Liver (tissue), 9 donors: ENCODE data around the gene DNAJC4. TPM values are rescaled to one million over a fixed set of nuclear protein-coding genes. Genes with fewer than 3 reads are reported as not detected.
A peak's percentile ranks its signal among the peaks of the same experiment; 100 is the strongest.

Experiments
- DNase-seq: peaks from one replicate; pipeline ENCODE4 v3.0.0-alpha.2; 2017; ENCODE audit warnings: low spot score
- H3K27ac ChIP-seq, 2 donors: one replicate each; pipeline ENCODE4 v1.7.0; 2013; ENCODE audit warnings: inconsistent platforms in 2 of 2, low read length in 2 of 2, control low read depth in 1 of 2, low read depth in 1 of 2, mild to moderate bottlenecking in 1 of 2
- H3K27me3 ChIP-seq, 4 donors: one replicate each; pipeline versions ENCODE4 v1.6.1 to v1.7.0; 2013; ENCODE audit warnings: low read length in 3 of 4, inconsistent platforms in 1 of 4, mild to moderate bottlenecking in 1 of 4, moderate library complexity in 1 of 4; ENCODE audit not compliant: control insufficient read depth in 4 of 4, insufficient read depth in 4 of 4
- H3K36me3 ChIP-seq, 4 donors: one replicate each; pipeline versions ENCODE4 v1.6.1 to v1.7.0; 2013; ENCODE audit warnings: low read length in 3 of 4, mild to moderate bottlenecking in 3 of 4, low read depth in 1 of 4, moderate library complexity in 1 of 4; ENCODE audit not compliant: control insufficient read depth in 4 of 4, insufficient read depth in 3 of 4
- H3K4me1 ChIP-seq, 4 donors: one replicate each; pipeline versions ENCODE4 v1.6.1 to v1.7.0; 2013; ENCODE audit warnings: low read length in 3 of 4, mild to moderate bottlenecking in 3 of 4, moderate library complexity in 1 of 4; ENCODE audit not compliant: control insufficient read depth in 4 of 4, insufficient read depth in 4 of 4
- H3K4me3 ChIP-seq, 3 donors: one replicate each; pipeline versions ENCODE4 v1.6.1 to v1.7.0; 2013; ENCODE audit warnings: low read length in 3 of 3, control low read depth in 1 of 3, low read depth in 1 of 3, mild to moderate bottlenecking in 1 of 3
- H3K9ac ChIP-seq, 2 donors: one replicate each; pipeline ENCODE4 v1.7.0; 2013; ENCODE audit warnings: low read length in 2 of 2, mild to moderate bottlenecking in 2 of 2, moderate library complexity in 2 of 2, control low read depth in 1 of 2, low read depth in 1 of 2
- H3K9me3 ChIP-seq, 4 donors: one replicate each; pipeline versions ENCODE4 v1.6.1 to v1.7.0; 2013; ENCODE audit warnings: low read length in 3 of 4; ENCODE audit not compliant: control insufficient read depth in 4 of 4
- EGR1 ChIP-seq, 2 donors: IDR thresholded peaks; 2 replicates each; pipeline ENCODE4 v1.6.1; 2016 to 2018; ENCODE audit warnings: antibody characterized with exemption in 2 of 2, low read depth in 2 of 2
- FOXA1 ChIP-seq: IDR thresholded peaks from 2 replicates; pipeline ENCODE4 v1.6.1; 2016; ENCODE audit warnings: antibody characterized with exemption
- FOXA2 ChIP-seq: IDR thresholded peaks from 2 replicates; pipeline ENCODE4 v1.6.1; 2016; ENCODE audit warnings: antibody characterized with exemption
- GABPA ChIP-seq, 2 donors: IDR thresholded peaks in 1 of 2; conservative IDR thresholded peaks in 1 of 2; 2 replicates each; pipeline ENCODE4 v1.6.1; 2016; ENCODE audit warnings: antibody characterized with exemption in 2 of 2, mild to moderate bottlenecking in 1 of 2, moderate library complexity in 1 of 2
- HNF4G ChIP-seq: IDR thresholded peaks from 2 replicates; pipeline ENCODE4 v1.6.1; 2016; ENCODE audit warnings: antibody characterized with exemption
- MAX ChIP-seq: IDR thresholded peaks from 2 replicates; pipeline ENCODE4 v1.6.1; 2016; ENCODE audit warnings: antibody characterized with exemption
- NR2F2 ChIP-seq: IDR thresholded peaks from 2 replicates; pipeline ENCODE4 v1.6.1; 2016; ENCODE audit warnings: antibody characterized with exemption
- RAD21 ChIP-seq, 2 donors: IDR thresholded peaks; 2 replicates each; pipeline ENCODE4 v1.6.1; 2016; ENCODE audit warnings: antibody characterized with exemption in 2 of 2, mild to moderate bottlenecking in 2 of 2
- RXRA ChIP-seq, 2 donors: IDR thresholded peaks; 2 replicates each; pipeline ENCODE4 v1.6.1; 2017 to 2018; ENCODE audit warnings: antibody characterized with exemption in 2 of 2, mild to moderate bottlenecking in 1 of 2
- SP1 ChIP-seq: IDR thresholded peaks from 2 replicates; pipeline ENCODE4 v1.6.1; 2018; ENCODE audit warnings: antibody characterized with exemption, mild to moderate bottlenecking
- TAF1 ChIP-seq: conservative IDR thresholded peaks from 2 replicates; pipeline ENCODE4 v1.6.1; 2016; ENCODE audit warnings: antibody characterized with exemption, mild to moderate bottlenecking
- YY1 ChIP-seq: IDR thresholded peaks from 2 replicates; pipeline ENCODE4 v1.6.1; 2016; ENCODE audit warnings: antibody characterized with exemption, mild to moderate bottlenecking
- WGBS: extraction: QIAGEN DNeasy Blood & Tissue Kit; methylation state at CpG from one replicate; pipeline ENCODE4 v1.1.7; 2013; 5-methylcytosine and 5-hydroxymethylcytosine counted together
- polyA plus RNA-seq, 2 donors: library from polyadenylated mRNA; stranded (reverse) in 1 of 2; unstranded in 1 of 2; fragments of 200-250 nt in 1 of 2; fragments of >200 nt in 1 of 2; fragmentation: Nextera tagmentation in 1 of 2; extraction: Ambion mirVana in 1 of 2; gene quantifications; one replicate each; pipeline versions ENCODE4 v1.2.1 to v1.2.3, GENCODE V29; 2013 to 2015
- total RNA-seq, 2 donors: library from RNA; depleted of rRNA; stranded (reverse); fragments of >200 nt; gene quantifications; one replicate each; pipeline ENCODE4 v1.2.3, GENCODE V29; 2014
- TF ChIP-seq, protein P1 (sequence below): fragments of 150-350 bp; IDR thresholded peaks from 2 replicates; pipeline ENCODE4 v1.5.1; 2017; ENCODE audit warnings: improper control_type of control experiment, low read depth, low read length; ENCODE audit not compliant: missing input control
- TF ChIP-seq, protein P2 (sequence below): IDR thresholded peaks from 2 replicates; pipeline ENCODE4 v1.6.1; 2016; ENCODE audit warnings: antibody characterized with exemption
- donor health status: healthy.
- donor health status: healthy.
- donor health status: healthy.
- donor health status: healthy.
- donor health status: healthy.

Gene DNAJC4
- total and polyA plus RNA-seq, 4 donors: 8.5 to 25.9 (median 23.5) TPM

- H3K9me3 ChIP-seq: no peaks in the 10 kb centered on the region
- H3K4me3 ChIP-seq: peak overlapping the region in 1 of 3 donors; percentile 69
- WGBS: 49% methylated on average over 23 of the region's 23 CpGs
- peak overlapping the region in 1 of 2 donors; percentile 77 for H3K9ac ChIP-seq
- H3K27me3 ChIP-seq: no peaks in the 10 kb centered on the region
- H3K4me1 ChIP-seq: peaks cover 9 to 33% (median 27%) of the 10 kb centered on the region in 4 donors
- TF ChIP-seq MAX (no peak), EGR1 (IDR thresholded peaks at IDR 0.05; ENCODE audit: low read depth in 2 of 2) (no peak), FOXA1 (no peak), YY1 (no peak), RAD21 (IDR thresholded peaks at IDR 0.05) (no peak), TAF1 (no peak), GABPA (IDR thresholded peaks at IDR 0.05 in 1 of 2, conservative IDR thresholded peaks at IDR 0.05 in 1 of 2) (no peak), HNF4G (no peak), FOXA2 (no peak), SP1 (peak; percentile 17), RXRA (IDR thresholded peaks at IDR 0.05) (peak in 1 of 2 donors; percentile 26), NR2F2 (peak; percentile 27)
- TF ChIP-seq, protein P1, sequence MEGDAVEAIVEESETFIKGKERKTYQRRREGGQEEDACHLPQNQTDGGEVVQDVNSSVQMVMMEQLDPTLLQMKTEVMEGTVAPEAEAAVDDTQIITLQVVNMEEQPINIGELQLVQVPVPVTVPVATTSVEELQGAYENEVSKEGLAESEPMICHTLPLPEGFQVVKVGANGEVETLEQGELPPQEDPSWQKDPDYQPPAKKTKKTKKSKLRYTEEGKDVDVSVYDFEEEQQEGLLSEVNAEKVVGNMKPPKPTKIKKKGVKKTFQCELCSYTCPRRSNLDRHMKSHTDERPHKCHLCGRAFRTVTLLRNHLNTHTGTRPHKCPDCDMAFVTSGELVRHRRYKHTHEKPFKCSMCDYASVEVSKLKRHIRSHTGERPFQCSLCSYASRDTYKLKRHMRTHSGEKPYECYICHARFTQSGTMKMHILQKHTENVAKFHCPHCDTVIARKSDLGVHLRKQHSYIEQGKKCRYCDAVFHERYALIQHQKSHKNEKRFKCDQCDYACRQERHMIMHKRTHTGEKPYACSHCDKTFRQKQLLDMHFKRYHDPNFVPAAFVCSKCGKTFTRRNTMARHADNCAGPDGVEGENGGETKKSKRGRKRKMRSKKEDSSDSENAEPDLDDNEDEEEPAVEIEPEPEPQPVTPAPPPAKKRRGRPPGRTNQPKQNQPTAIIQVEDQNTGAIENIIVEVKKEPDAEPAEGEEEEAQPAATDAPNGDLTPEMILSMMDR: no peak
- TF ChIP-seq, protein P2, sequence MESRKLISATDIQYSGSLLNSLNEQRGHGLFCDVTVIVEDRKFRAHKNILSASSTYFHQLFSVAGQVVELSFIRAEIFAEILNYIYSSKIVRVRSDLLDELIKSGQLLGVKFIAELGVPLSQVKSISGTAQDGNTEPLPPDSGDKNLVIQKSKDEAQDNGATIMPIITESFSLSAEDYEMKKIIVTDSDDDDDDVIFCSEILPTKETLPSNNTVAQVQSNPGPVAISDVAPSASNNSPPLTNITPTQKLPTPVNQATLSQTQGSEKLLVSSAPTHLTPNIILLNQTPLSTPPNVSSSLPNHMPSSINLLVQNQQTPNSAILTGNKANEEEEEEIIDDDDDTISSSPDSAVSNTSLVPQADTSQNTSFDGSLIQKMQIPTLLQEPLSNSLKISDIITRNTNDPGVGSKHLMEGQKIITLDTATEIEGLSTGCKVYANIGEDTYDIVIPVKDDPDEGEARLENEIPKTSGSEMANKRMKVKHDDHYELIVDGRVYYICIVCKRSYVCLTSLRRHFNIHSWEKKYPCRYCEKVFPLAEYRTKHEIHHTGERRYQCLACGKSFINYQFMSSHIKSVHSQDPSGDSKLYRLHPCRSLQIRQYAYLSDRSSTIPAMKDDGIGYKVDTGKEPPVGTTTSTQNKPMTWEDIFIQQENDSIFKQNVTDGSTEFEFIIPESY: no peak
- H3K27ac ChIP-seq: peak overlapping the region; percentile 98
- H3K36me3 ChIP-seq: peaks cover 0 to 9% (median 2%) of the 10 kb centered on the region in 4 donors
- DNase-seq: no peak
These were observed 37.9 kb downstream of the DNAJC4 start for GRCh38 chr11:64268025-64268892.

- Histone ChIP-seq H3K9ac (peak overlapping the region; percentile 66 to 77), H3K9me3 (no peaks in the 10 kb centered on the region), H3K27ac (peak overlapping the region; percentile 98), H3K27me3 (no peaks in the 10 kb centered on the region), H3K4me3 (peak overlapping the region; percentile 69 to 83 (median 78)), H3K36me3 (peaks cover 0 to 7% (median 2%) of the 10 kb centered on the region in 4 donors), H3K4me1 (peaks cover 11 to 40% (median 27%) of the 10 kb centered on the region in 4 donors)
- TF ChIP-seq GABPA (IDR thresholded peaks at IDR 0.05 in 1 of 2, conservative IDR thresholded peaks at IDR 0.05 in 1 of 2) (peak in 1 of 2 donors; percentile 8), RXRA (IDR thresholded peaks at IDR 0.05) (peak; percentile 13 to 60), FOXA2 (no peak), NR2F2 (peak; percentile 82), RAD21 (IDR thresholded peaks at IDR 0.05) (no peak)
- 2% methylated on average over 34 of the region's 34 CpGs for WGBS
- DNase-seq: no peak
These were observed 38.7 kb downstream of the DNAJC4 start for GRCh38 chr11:64268893-64269539.
